GM23338 (cell line): ENCODE data around the gene NPTXR. TPM values are rescaled to one million over a fixed set of nuclear protein-coding genes. Genes with fewer than 3 reads are reported as not detected.

ENCODE experiments used
- ATAC-seq: fragments of 200-7000 bp; cut with Tn5 transposase; 3 replicates; pipeline ENCODE4 v1.9.1; 2020
- DNase-seq: peaks from one replicate; pipeline ENCODE4 v3.0.0-alpha.2; 2015; ENCODE audit warnings: low spot score
- H2AFZ ChIP-seq: fragments of 200-600 bp; sonication (generic); 2 replicates; pipeline ENCODE4 v1.8.0; 2016; ENCODE audit warnings: antibody characterized with exemption, mild to moderate bottlenecking, moderate library complexity
- H3F3A ChIP-seq: fragments of 200-600 bp; sonication (generic); replicated peaks from 2 replicates; pipeline ENCODE4 v1.8.0; 2017; ENCODE audit warnings: antibody characterized with exemption, mixed run types, low read depth
- H3K27ac ChIP-seq: fragments of 200-600 bp; sonication (generic); 2 replicates; pipeline ENCODE4 v1.6.1; 2016; ENCODE audit warnings: low read depth
- H3K27me3 ChIP-seq: fragments of 200-600 bp; sonication (generic); 2 replicates; pipeline ENCODE4 v1.8.0; 2016; ENCODE audit warnings: mild to moderate bottlenecking, mixed run types, moderate library complexity; ENCODE audit not compliant: insufficient read depth
- H3K36me3 ChIP-seq: fragments of 200-600 bp; sonication (generic); 2 replicates; pipeline ENCODE4 v1.8.0; 2016; ENCODE audit warnings: mild to moderate bottlenecking; ENCODE audit not compliant: insufficient read depth
- H3K4me1 ChIP-seq: fragments of 200-600 bp; sonication (generic); 2 replicates; pipeline ENCODE4 v1.8.0; 2016; ENCODE audit warnings: mild to moderate bottlenecking, moderate library complexity; ENCODE audit not compliant: insufficient read depth
- H3K4me2 ChIP-seq: fragments of 200-600 bp; sonication (generic); 2 replicates; pipeline ENCODE4 v1.7.1; 2017; ENCODE audit warnings: mixed run types
- H3K4me3 ChIP-seq: fragments of 200-600 bp; sonication (generic); 2 replicates; pipeline ENCODE4 v1.6.1; 2016; ENCODE audit warnings: mixed run types
- H3K79me2 ChIP-seq: fragments of 200-600 bp; sonication (generic); replicated peaks from 2 replicates; pipeline ENCODE4 v1.8.0; 2017; ENCODE audit warnings: mild to moderate bottlenecking; ENCODE audit not compliant: insufficient read depth
- H3K9me2 ChIP-seq: fragments of 200-600 bp; sonication (generic); 2 replicates; pipeline ENCODE4 v1.8.0; 2017; ENCODE audit not compliant: insufficient read depth
- H4K20me1 ChIP-seq: fragments of 200-600 bp; sonication (generic); replicated peaks from 2 replicates; pipeline ENCODE4 v1.8.0; 2017; ENCODE audit warnings: mild to moderate bottlenecking; ENCODE audit not compliant: insufficient read depth
- H3K27ac Mint-ChIP-seq: 2 replicates; pipeline ENCODE4 v1.8.0; 2020; ENCODE audit warnings: inconsistent platforms, mild to moderate bottlenecking, moderate library complexity, mixed read lengths
- H3K27me3 Mint-ChIP-seq: 3 replicates; pipeline ENCODE4 v1.8.0; 2022; ENCODE audit warnings: low read depth, mild to moderate bottlenecking, moderate library complexity, mixed read lengths, inconsistent platforms; ENCODE audit not compliant: insufficient read depth, poor library complexity
- H3K36me3 Mint-ChIP-seq: 3 replicates; pipeline ENCODE4 v1.8.0; 2021; ENCODE audit warnings: low read depth, mild to moderate bottlenecking, inconsistent platforms, moderate library complexity, mixed read lengths
- H3K4me1 Mint-ChIP-seq: 3 replicates; pipeline ENCODE4 v1.8.0; 2020; ENCODE audit warnings: mild to moderate bottlenecking, inconsistent platforms, mixed read lengths
- H3K4me3 Mint-ChIP-seq: 3 replicates; pipeline ENCODE4 v1.8.0; 2021; ENCODE audit warnings: moderate library complexity, mild to moderate bottlenecking, inconsistent platforms, mixed read lengths
- H3K9me3 Mint-ChIP-seq: 3 replicates; pipeline ENCODE4 v1.8.0; 2020; ENCODE audit warnings: moderate library complexity, mild to moderate bottlenecking, inconsistent platforms, mixed read lengths
- EZH2 ChIP-seq: fragments of 200-600 bp; sonication (generic); IDR thresholded peaks from one replicate; pipeline ENCODE4 v1.8.0; 2017; ENCODE audit warnings: antibody characterized with exemption, mild to moderate bottlenecking, low read depth; ENCODE audit not compliant: unreplicated experiment
- JUNB ChIP-seq: IDR thresholded peaks from one replicate; pipeline ENCODE4 v1.6.1; 2016; ENCODE audit warnings: antibody characterized with exemption; ENCODE audit not compliant: unreplicated experiment
- NANOG ChIP-seq: IDR thresholded peaks from 2 replicates; pipeline ENCODE4 v1.6.1; 2016; ENCODE audit warnings: antibody characterized with exemption, borderline replicate concordance
- STAT1 ChIP-seq: IDR thresholded peaks from one replicate; pipeline ENCODE4 v1.6.1; 2016; ENCODE audit warnings: antibody characterized with exemption; ENCODE audit not compliant: unreplicated experiment
- ZNF114 ChIP-seq: fragments of 250-450 bp; sonication (Bioruptor Pico); IDR thresholded peaks from 2 replicates; pipeline ENCODE4 v1.5.0; 2020; ENCODE audit warnings: mild to moderate bottlenecking, moderate library complexity
- ZNF462 ChIP-seq: fragments of 250-450 bp; sonication (Bioruptor Pico); IDR thresholded peaks from 2 replicates; pipeline ENCODE4 v1.5.0; 2020; ENCODE audit warnings: mild to moderate bottlenecking, moderate library complexity
- polyA plus RNA-seq: library from polyadenylated mRNA; unstranded; fragments of >200 nt; fragmentation: Nextera tagmentation; extraction: Ambion mirVana; gene quantifications from 2 replicates; pipeline ENCODE4 v1.2.1, GENCODE V29; 2016
- total RNA-seq: library from RNA; depleted of rRNA; stranded (reverse); fragments of >200 nt; shearing (Covaris generic); gene quantifications from 2 replicates; pipeline ENCODE4 v1.2.3, GENCODE V29; 2014; rRNA removed

The NPTXR gene
- total and polyA plus RNA-seq, 2 experiments from 2014 or later = 0.89 to 13.4 TPM

- H3K27ac Mint-ChIP-seq = no peak overlapping the region
- no peaks in the 10 kb centered on the region for H3K79me2 ChIP-seq
- TF ChIP-seq NANOG = no peak
- TF ChIP-seq JUNB = no peak
- no peak for TF ChIP-seq STAT1
- TF ChIP-seq EZH2 = no peak
- TF ChIP-seq ZNF114 (CRISPR knock-in tag) = no peak
- no peak overlapping the region for H2AFZ ChIP-seq
- ATAC-seq = no peak
- no peak overlapping the region for H3K4me3 Mint-ChIP-seq
- H3K36me3 ChIP-seq = no peaks in the 10 kb centered on the region
- H3K27me3 Mint-ChIP-seq = peaks cover 16% of the 10 kb centered on the region
- no peaks in the 10 kb centered on the region for H3K4me1 ChIP-seq
- no peak overlapping the region for H3K4me3 ChIP-seq
- H4K20me1 ChIP-seq = no peaks in the 10 kb centered on the region
- no peaks in the 10 kb centered on the region for H3K9me2 ChIP-seq
- H3K27me3 ChIP-seq = no peaks in the 10 kb centered on the region
- H3K27ac ChIP-seq = no peak overlapping the region
- no peaks in the 10 kb centered on the region for H3F3A ChIP-seq
- no peak for DNase-seq
- H3K4me1 Mint-ChIP-seq = peaks cover 7% of the 10 kb centered on the region; the same call in 2 of the 3 replicates
- H3K9me3 Mint-ChIP-seq = no peaks in the 10 kb centered on the region; the same call in 2 of the 3 replicates
- no peaks in the 10 kb centered on the region for H3K36me3 Mint-ChIP-seq
- H3K4me2 ChIP-seq = no peak overlapping the region
Measured at GRCh38 chr22:38772623-38772873, 71.3 kb downstream of the NPTXR start.

- H3K79me2 ChIP-seq = no peaks in the 10 kb centered on the region
- Mint-ChIP-seq H3K36me3 (no peaks in the 10 kb centered on the region), H3K4me3 (no peak overlapping the region), H3K27me3 (peaks cover 12% of the 10 kb centered on the region), H3K27ac (no peak overlapping the region), H3K9me3 (no peaks in the 10 kb centered on the region; the same call in 2 of the 3 replicates), H3K4me1 (peaks cover 1% of the 10 kb centered on the region; the same call in 2 of the 3 replicates)
- H3F3A ChIP-seq = no peaks in the 10 kb centered on the region
- no peaks in the 10 kb centered on the region for H3K4me1 ChIP-seq
- TF ChIP-seq ZNF462 (CRISPR knock-in tag) (no peak), JUNB (no peak)
- ATAC-seq = no peak
- H3K4me2 ChIP-seq = no peak overlapping the region
- H2AFZ ChIP-seq = no peak overlapping the region
- no peak overlapping the region for H3K4me3 ChIP-seq
- no peaks in the 10 kb centered on the region for H3K27me3 ChIP-seq
- H3K36me3 ChIP-seq = no peaks in the 10 kb centered on the region
- H3K9me2 ChIP-seq = no peaks in the 10 kb centered on the region
- no peaks in the 10 kb centered on the region for H4K20me1 ChIP-seq
- no peak for DNase-seq
- no peak overlapping the region for H3K27ac ChIP-seq
Measured at GRCh38 chr22:38770257-38770949, 73.4 kb downstream of the NPTXR start.

Other genes starting within 250 kb of the NPTXR start
- 6.1 and 11.0 TPM in 2 replicates for gene FAM227A, start 187.6 kb downstream of the NPTXR start, total RNA-seq
- gene FAM227A, start 187.6 kb downstream of the NPTXR start, polyA plus RNA-seq = 4.3 and 5.8 TPM in 2 replicates
- gene CBY1, start 187.4 kb downstream of the NPTXR start, total RNA-seq = 12.8 and 13.2 TPM in 2 replicates
- gene CBY1, start 187.4 kb downstream of the NPTXR start, polyA plus RNA-seq = 36.1 and 36.4 TPM in 2 replicates
- 84.0 and 87.0 TPM in 2 replicates for gene TOMM22, start 162.1 kb downstream of the NPTXR start, total RNA-seq
- gene TOMM22, start 162.1 kb downstream of the NPTXR start, polyA plus RNA-seq = 125 and 131 TPM in 2 replicates
- 16.1 and 19.7 TPM in 2 replicates for gene JOSD1, start 143.1 kb downstream of the NPTXR start, total RNA-seq
- 4.6 and 5.5 TPM in 2 replicates for gene JOSD1, start 143.1 kb downstream of the NPTXR start, polyA plus RNA-seq
- gene GTPBP1, start 138.1 kb downstream of the NPTXR start, total RNA-seq = 79.9 and 88.4 TPM in 2 replicates
- gene GTPBP1, start 138.1 kb downstream of the NPTXR start, polyA plus RNA-seq = 27.2 and 31.0 TPM in 2 replicates
- gene SUN2, start 88.0 kb downstream of the NPTXR start, total RNA-seq = 12.6 and 17.6 TPM in 2 replicates
- gene SUN2, start 88.0 kb downstream of the NPTXR start, polyA plus RNA-seq = 7.2 and 8.2 TPM in 2 replicates
- 10.0 and 11.3 TPM in 2 replicates for gene DNAL4, start 49.9 kb downstream of the NPTXR start, total RNA-seq
- 8.7 and 9.3 TPM in 2 replicates for gene DNAL4, start 49.9 kb downstream of the NPTXR start, polyA plus RNA-seq
- gene CBX6, start 28.2 kb upstream of the NPTXR start, total RNA-seq = 18.2 and 23.0 TPM in 2 replicates
- 17.4 and 18.5 TPM in 2 replicates for gene CBX6, start 28.2 kb upstream of the NPTXR start, polyA plus RNA-seq
- gene APOBEC3A, start 113.6 kb upstream of the NPTXR start, total RNA-seq = not detected in 2 replicates
- gene APOBEC3A, start 113.6 kb upstream of the NPTXR start, polyA plus RNA-seq = 0.21 TPM in 1 of 2 replicates, not detected in the other
- gene APOBEC3B, start 138.3 kb upstream of the NPTXR start, total RNA-seq = 5.9 and 7.0 TPM in 2 replicates
- gene APOBEC3B, start 138.3 kb upstream of the NPTXR start, polyA plus RNA-seq = 9.2 and 11.8 TPM in 2 replicates
- gene APOBEC3C, start 170.2 kb upstream of the NPTXR start, total RNA-seq = 5.0 and 7.0 TPM in 2 replicates
- gene APOBEC3C, start 170.2 kb upstream of the NPTXR start, polyA plus RNA-seq = 49.2 and 49.3 TPM in 2 replicates
- gene APOBEC3D, start 177.1 kb upstream of the NPTXR start, total RNA-seq = 3.4 and 4.3 TPM in 2 replicates
- 6.7 and 9.4 TPM in 2 replicates for gene APOBEC3D, start 177.1 kb upstream of the NPTXR start, polyA plus RNA-seq
- gene APOBEC3F, start 196.8 kb upstream of the NPTXR start, total RNA-seq = 3.4 and 4.7 TPM in 2 replicates
- 3.4 and 3.5 TPM in 2 replicates for gene APOBEC3F, start 196.8 kb upstream of the NPTXR start, polyA plus RNA-seq
- gene APOBEC3G, start 233.2 kb upstream of the NPTXR start, total RNA-seq = 2.6 and 3.3 TPM in 2 replicates
- gene APOBEC3G, start 233.2 kb upstream of the NPTXR start, polyA plus RNA-seq = 1.8 and 2.1 TPM in 2 replicates